Spleen (tissue), 7 donors: ENCODE measurements around the gene SLC17A8.

Experiments used
- CTCF ChIP-seq, 11 experiments: fragments of 200-600 bp in 7 of 11; fragments of 450-650 bp in 4 of 11; sonication (generic) in 4 of 11; IDR thresholded peaks in 8 of 11; conservative IDR thresholded peaks in 3 of 11; 1 replicate in 7 of 11; 2 replicates in 4 of 11; pipeline versions ENCODE4 v1.4.0 to v1.8.0; 2016 to 2021; ENCODE audit warnings: antibody characterized with exemption in 11 of 11, inconsistent platforms in 4 of 11, mild to moderate bottlenecking in 1 of 11
- POLR2AphosphoS5 ChIP-seq, 3 donors: sonication (generic); formaldehyde crosslinking; IDR thresholded peaks; one replicate each; pipeline ENCODE4 v1.5.1; 2017; ENCODE audit warnings: antibody characterized with exemption in 3 of 3
- donor health status: DM: no; HTN: no; CAD: no; lungs with moderate emphysema.
- donor health status: DM: no; HTN: no; CAD: no.
- donor health status: DM: no; HTN: no; CAD: no.

DNA sequence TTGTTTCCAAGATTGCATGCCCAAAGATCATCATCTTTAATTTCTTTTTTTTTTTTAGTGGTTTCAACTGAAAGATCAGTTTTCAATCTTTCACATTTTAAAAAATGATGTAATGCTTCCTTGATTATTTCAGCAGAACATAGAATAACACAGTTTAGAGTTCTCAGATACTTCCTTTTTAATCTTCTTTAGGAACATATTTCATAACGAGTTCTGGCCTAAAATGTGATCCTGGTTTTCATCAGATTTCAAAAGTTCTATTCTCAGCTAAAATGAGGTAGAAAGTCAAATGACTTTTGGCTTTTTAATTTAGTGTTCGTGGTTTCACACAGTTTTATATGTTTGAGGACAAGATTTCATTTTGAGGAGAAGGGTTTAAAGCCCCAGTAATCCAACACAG lies 76.8 kb downstream of the SLC17A8 start:
- TF ChIP-seq POLR2AphosphoS5 (IDR thresholded peaks at IDR 0.05) (no peak), CTCF (IDR thresholded peaks at IDR 0.05 in 8 of 11, conservative IDR thresholded peaks at IDR 0.05 in 3 of 11) (no peak)
